HPDE6-E6E7 (cell line): Measurements from ENCODE around the gene FNDC10.
"Not testable (repeated sequence)": the region's sequence is repeated elsewhere in the genome, so short reads cannot be mapped to it uniquely, and the experiment has no call there.

Source experiments
- DNase-seq: peaks from one replicate; pipeline ENCODE4 v3.0.0; 2011; ENCODE audit warnings: missing footprints; ENCODE audit errors: extremely low spot score

FNDC10 gene

DNA sequence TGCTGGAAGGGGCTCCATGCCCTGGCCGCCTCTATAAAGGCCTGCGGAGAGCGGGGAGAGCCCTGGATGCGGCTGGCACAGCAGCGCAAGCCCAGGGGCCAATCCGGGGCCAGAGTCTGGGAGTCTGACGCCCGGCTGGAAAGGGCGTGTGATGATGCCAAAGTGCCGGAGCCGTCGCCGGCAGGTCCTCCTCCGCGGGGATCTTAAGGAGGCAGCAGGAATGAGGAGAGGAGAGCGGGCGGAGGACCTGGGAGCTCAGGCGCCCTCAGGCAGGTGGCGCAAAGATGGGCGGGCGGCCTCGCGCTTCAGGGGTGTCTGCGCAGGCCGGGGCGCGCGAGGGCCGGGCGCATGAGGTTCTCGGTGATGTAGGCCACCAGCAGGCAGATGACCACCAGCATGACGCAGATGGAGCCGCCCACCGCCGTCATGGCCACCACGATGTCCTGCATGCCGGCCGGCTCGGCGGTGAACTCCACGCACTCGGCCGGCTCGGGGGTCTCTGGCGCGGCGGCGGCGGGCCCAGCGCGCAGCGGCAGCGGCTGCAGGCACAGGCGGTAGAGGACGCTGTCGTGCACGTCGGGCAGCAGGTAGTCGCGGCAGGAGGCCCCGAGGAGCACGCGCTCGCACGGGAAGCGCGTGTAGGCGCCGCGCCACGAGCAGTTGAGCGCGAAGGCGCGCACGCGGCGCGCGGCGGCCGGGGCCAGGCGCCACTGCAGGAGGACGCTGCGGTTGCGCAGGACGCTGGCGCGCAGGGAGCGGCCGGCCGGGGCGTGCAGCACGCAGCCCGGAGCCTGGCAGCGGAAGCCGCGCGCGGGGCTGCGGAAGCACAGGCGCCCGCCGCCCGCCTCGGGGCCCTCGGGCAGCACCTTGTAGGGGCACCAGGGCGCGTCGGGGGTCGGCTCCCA is 653 bp downstream of the FNDC10 start:
- no peak for DNase-seq

DNA sequence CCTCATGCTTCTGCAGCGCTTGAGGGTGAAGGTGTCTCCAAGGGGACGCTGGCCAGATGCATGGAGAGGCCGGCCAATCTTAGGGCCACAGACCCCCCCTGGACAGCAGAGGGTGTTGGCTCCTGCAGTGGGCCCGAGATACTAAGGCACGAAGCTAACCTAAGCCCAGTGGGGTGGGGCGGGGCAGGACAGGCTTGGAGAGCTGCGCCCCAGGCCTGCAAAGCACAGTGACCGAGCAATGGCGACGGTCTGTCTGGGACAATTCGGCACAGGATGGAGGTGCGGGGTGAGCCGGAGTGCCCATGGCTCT is 1.3 kb downstream of the FNDC10 start:
- DNase-seq = no peak

- DNase-seq = no peak
Observed at GRCh38 chr1:1598051-1598719, 1.8 kb downstream of the FNDC10 start.

DNA sequence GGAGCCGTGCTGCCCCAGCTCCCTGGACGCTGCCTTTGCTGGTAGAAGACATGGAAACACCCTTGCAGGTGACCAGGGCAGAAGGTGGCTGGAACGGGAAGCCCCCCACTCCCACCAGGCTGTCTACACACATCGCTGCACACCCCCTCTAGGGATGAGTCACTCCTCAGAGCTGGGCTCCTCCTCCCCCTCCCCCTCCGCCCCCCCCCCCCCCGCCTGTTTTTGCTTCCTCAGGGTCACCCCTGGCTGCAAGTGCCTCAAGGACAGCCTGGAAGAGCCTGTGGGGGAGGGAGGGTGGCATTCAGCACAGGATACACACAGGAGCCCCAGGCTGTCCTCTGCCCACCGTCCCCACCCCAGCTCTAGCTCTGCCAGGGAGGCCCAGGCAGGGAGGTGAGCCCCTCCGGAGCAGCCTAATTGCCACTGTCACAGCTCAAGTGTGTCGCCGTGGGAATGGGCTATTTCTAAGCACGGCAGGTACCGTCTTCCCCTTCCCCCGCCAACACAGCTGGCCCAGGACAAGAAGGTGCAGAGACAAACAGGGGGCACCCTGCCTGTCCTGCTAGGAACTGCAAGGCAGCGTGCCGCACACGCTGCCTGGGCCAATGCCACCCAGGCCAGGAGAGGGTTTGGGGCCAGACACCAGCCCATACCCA is 2.5 kb downstream of the FNDC10 start:
- DNase-seq = peak; percentile 56

DNA sequence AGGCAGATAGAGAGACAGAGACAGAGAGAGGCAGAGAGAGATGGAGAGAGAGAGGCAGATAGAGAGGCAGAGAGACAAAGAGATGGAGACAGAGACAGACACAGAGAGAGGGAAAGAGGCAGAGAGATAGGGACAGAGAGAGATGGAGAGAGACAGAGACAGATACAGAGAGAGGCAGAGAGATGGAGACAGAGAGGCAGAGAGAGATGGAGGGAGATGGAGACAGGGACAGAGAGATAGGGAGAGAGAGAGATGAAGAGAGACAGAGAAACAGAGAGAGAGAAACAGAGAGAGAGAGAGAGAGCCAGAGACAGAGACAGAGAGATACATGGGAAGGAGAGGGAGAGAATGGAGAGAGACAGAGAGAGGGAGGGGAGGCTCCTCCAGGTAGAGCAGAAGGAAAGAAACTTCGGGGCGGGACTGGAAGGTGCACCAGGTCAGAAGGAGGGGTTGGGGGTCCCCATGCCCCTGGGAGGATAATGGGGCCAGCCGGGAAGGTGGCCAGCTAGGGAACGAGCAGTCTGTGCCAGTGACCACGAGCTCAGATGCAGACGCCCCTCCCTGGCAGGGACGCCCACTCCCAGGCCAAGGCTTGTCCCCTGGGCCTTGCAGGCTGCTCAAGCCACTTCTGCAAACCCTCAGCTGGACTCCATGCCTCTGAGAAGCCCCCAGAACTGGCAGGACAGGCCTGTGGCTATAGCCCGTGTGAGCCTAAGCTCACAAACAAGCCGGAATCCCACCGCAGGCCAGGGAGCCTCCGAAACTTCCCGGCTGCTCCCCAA is 3.3 kb downstream of the FNDC10 start:
- no peak for DNase-seq

DNA sequence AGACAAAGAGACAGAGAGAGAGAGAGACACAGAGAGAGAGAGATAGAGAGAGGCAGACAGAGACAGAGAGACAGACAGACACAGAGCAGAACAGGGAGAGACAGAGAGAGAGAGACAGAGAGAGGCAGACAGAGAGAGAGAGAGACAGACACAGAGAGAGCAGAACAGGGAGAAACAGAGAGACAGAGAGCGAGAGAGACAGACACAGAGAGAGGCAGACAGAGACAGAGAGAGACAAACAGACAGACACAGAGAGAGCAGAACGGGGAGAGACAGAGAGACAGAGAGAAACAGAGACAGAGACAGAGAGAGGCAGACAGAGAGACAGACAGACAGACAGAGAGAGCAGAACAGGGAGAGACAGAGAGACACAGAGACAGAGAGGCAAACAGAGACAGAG is 4.6 kb downstream of the FNDC10 start:
- not testable (repeated sequence) for DNase-seq

GRCh38 chr1:1594602-1595260 is 5.2 kb downstream of the FNDC10 start:
- no peak for DNase-seq

- no peak for DNase-seq
Observed at GRCh38 chr1:1593834-1594601, 5.9 kb downstream of the FNDC10 start.

DNA sequence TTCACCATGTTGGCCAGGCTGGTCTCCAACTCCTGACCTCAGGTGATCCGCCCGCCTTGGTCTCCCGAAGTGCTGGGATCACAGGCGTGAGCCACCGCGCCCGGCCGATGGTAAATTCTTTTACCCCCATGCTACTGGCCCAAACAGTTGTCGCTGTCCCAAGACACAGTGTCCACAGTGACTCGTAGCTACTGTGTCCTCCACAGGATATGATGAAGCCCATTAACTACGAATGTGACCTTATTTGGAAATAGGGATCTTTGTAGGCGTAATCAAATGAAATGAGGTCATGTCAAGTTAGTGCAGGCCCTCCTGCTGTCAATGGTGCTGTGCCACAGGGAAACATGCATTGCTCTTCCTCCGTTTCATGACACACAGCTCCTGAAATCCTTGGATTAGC is 8.5 kb downstream of the FNDC10 start:
- DNase-seq = no peak

DNA sequence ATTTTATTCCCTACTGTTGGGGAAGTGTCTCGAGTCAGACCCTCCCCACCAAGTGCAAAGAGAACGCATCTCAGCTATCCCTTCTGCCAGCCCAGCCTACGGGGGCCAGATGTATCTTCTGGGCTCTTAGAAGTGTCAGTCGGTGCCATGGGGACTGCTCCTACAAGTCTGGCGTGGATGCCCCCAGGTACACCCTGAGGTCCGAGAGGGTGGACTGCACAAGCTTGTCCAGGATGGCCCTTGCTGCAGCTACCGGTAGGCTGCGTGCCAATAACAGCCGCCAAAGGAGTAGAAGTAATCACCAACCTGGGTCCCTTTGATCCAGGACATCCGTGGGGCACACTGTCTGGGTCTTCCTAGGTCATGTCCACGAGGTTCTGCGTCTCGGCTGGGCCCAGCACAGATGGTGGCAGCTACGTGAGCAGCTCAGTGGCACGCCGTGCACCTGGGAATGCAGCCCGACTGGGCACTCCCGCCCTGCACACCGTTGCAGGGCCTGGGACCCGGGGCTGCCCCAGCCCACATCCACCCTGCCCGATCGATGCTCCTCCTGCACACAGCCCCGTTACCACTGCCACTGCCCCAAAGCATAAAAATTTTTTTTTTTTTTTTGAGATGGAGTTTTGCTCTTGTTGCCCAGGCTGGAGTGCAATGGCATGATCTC is 16.5 kb downstream of the FNDC10 start:
- no peak for DNase-seq

DNA sequence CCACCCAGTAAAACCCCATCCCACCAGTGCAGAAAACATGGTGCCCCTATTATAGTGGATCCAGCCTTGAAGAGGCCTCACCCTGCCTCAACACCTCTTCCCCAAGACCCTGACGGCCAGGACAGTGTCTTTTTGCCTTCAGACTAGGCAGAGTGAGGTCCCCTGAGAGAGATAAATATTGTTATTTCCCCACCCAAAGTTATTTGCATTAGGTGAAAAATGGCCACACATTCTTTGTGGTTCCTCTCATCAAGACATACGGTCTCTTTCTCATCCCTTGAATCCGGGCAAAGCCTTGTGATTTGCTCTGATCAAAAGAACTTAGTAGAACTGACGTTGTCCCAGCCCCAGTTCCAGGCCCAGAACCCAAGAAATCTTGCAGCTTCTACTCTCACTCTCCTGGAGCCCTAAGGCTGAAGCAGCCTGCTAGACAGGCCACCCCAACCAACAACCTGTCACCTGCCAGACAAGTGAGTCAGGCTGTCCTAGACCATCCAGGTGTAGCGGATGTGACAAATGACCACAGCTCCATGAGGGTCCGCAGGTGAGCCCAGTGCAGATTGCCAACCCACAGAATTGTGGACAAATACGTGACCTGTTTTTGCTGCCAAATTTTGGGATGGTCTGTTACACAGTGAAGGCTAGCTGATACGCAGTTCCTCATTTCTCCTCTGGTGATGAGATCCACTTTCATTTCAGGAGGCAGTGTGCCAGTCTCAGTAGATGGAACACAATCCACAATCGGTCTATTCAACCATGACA is 17.2 kb downstream of the FNDC10 start:
- DNase-seq = no peak

- DNase-seq = no peak
Observed at GRCh38 chr1:1578371-1578940, 21.5 kb downstream of the FNDC10 start.

GRCh38 chr1:1577367-1578011 is 22.4 kb downstream of the FNDC10 start:
- no peak for DNase-seq

- DNase-seq = peak; percentile 81
Observed at GRCh38 chr1:1574721-1575537, 25.0 kb downstream of the FNDC10 start, which contains the start of gene SSU72. SSU72 (minus strand) TSS chr1:1574863; CDS start chr1:1574557, 306 bp downstream.

GRCh38 chr1:1573843-1574720 is 25.9 kb downstream of the FNDC10 start:
- DNase-seq = peak; percentile 61

GRCh38 chr1:1569341-1569740 is 30.6 kb downstream of the FNDC10 start:
- DNase-seq = no peak

DNA sequence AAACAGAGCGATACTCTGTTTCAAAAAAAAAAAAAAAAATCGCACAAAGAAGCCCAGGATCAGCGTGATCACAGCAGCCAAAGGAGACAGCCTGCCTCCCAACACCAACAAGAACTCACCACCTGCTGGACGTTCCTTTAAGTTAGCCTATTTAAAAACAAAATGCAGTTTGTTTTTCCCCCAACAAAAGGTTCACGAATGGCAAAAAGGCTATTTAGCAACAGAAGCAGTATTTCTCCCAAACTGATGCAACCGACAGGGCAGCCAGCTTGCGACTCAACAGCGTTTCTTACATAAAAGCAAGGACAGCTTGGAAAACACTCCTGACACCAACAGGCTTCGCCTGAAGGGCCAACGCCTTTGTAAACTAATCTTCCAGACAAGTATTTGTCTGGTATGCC is 32.0 kb downstream of the FNDC10 start:
- DNase-seq = no peak
